CD8-positive, alpha-beta memory T cell (primary cell): ENCODE data around the gene GPR152. TPM values are rescaled to one million over a fixed set of nuclear protein-coding genes. Genes with fewer than 3 reads are reported as not detected.

Experiments used
- CTCF ChIA-PET: fragments of 350-600 bp; sonication (Branson Sonifier 250); formaldehyde crosslinking; loops from one replicate; lab custom pipeline; 2021; ENCODE audit warnings: antibody characterized with exemption; lab: Charles Lee
- POLR2A ChIA-PET: fragments of 350-600 bp; sonication (Branson Sonifier 250); formaldehyde crosslinking; loops from one replicate; lab custom pipeline; 2021; ENCODE audit warnings: antibody characterized with exemption; lab: Charles Lee
- DNase-seq, 5 donors: peaks; one replicate each; pipeline versions ENCODE4 v3.0.0 to v3.0.0-alpha.2; 2020 to 2022; ENCODE audit warnings: mixed read lengths in 1 of 5
- H3K27ac ChIP-seq: one replicate; pipeline ENCODE4 v1.7.0; 2013; ENCODE audit warnings: low read depth, mild to moderate bottlenecking, low read length, moderate library complexity
- H3K27me3 ChIP-seq: 2 replicates; pipeline ENCODE4 v1.7.0; 2013; ENCODE audit warnings: low read length, mild to moderate bottlenecking; ENCODE audit not compliant: insufficient read depth, poor library complexity, severe bottlenecking
- H3K36me3 ChIP-seq: 2 replicates; pipeline ENCODE4 v1.7.0; 2013; ENCODE audit warnings: mild to moderate bottlenecking, low read length, moderate library complexity; ENCODE audit not compliant: insufficient read depth
- H3K4me1 ChIP-seq: 2 replicates; pipeline ENCODE4 v1.7.0; 2013; ENCODE audit warnings: mild to moderate bottlenecking, low read length, moderate library complexity; ENCODE audit not compliant: insufficient read depth
- H3K4me3 ChIP-seq: 2 replicates; pipeline ENCODE4 v1.7.0; 2013; ENCODE audit warnings: mild to moderate bottlenecking, low read length
- H3K9me3 ChIP-seq: 2 replicates; pipeline ENCODE4 v1.7.0; 2013; ENCODE audit warnings: mild to moderate bottlenecking, low read length
- H3K27ac Mint-ChIP-seq, 8 donors: one replicate each; pipeline ENCODE4 v1.8.0; 2020 to 2021; ENCODE audit warnings: mixed read lengths in 8 of 8, mild to moderate bottlenecking in 6 of 8, inconsistent platforms in 3 of 8, moderate library complexity in 3 of 8
- H3K27me3 Mint-ChIP-seq, 2 donors: one replicate each; pipeline ENCODE4 v1.8.0; 2020 to 2021; ENCODE audit warnings: mixed read lengths in 2 of 2, mild to moderate bottlenecking in 1 of 2, moderate library complexity in 1 of 2
- H3K36me3 Mint-ChIP-seq, 3 donors: one replicate each; pipeline ENCODE4 v1.8.0; 2020 to 2021; ENCODE audit warnings: mixed read lengths in 3 of 3, inconsistent platforms in 1 of 3, mild to moderate bottlenecking in 1 of 3
- H3K4me1 Mint-ChIP-seq, 3 donors: one replicate each; pipeline ENCODE4 v1.8.0; 2020 to 2021; ENCODE audit warnings: mixed read lengths in 3 of 3, inconsistent platforms in 1 of 3, mild to moderate bottlenecking in 1 of 3
- H3K4me3 Mint-ChIP-seq, 7 donors: one replicate each; pipeline ENCODE4 v1.8.0; 2020 to 2021; ENCODE audit warnings: mixed read lengths in 7 of 7, mild to moderate bottlenecking in 6 of 7, moderate library complexity in 4 of 7, inconsistent platforms in 2 of 7
- H3K9me3 Mint-ChIP-seq, 5 donors: one replicate each; pipeline ENCODE4 v1.8.0; 2020 to 2022; ENCODE audit warnings: mixed read lengths in 5 of 5, mild to moderate bottlenecking in 3 of 5, moderate library complexity in 2 of 5, inconsistent platforms in 1 of 5
- polyA plus RNA-seq: library from polyadenylated mRNA; unstranded; fragments of 300-500 nt; fragmentation: Illumina TruSeq; gene quantifications from one replicate; pipeline ENCODE4 v1.2.3, GENCODE V29; 2021
- total RNA-seq, 2 experiments: library from RNA; stranded (reverse); gene quantifications; one replicate each; pipeline ENCODE4 v1.2.3, GENCODE V29; 2021

GPR152 gene
- total and polyA plus RNA-seq, 3 experiments from 2014 or later: 0.87 TPM; not detected in 2

DNA sequence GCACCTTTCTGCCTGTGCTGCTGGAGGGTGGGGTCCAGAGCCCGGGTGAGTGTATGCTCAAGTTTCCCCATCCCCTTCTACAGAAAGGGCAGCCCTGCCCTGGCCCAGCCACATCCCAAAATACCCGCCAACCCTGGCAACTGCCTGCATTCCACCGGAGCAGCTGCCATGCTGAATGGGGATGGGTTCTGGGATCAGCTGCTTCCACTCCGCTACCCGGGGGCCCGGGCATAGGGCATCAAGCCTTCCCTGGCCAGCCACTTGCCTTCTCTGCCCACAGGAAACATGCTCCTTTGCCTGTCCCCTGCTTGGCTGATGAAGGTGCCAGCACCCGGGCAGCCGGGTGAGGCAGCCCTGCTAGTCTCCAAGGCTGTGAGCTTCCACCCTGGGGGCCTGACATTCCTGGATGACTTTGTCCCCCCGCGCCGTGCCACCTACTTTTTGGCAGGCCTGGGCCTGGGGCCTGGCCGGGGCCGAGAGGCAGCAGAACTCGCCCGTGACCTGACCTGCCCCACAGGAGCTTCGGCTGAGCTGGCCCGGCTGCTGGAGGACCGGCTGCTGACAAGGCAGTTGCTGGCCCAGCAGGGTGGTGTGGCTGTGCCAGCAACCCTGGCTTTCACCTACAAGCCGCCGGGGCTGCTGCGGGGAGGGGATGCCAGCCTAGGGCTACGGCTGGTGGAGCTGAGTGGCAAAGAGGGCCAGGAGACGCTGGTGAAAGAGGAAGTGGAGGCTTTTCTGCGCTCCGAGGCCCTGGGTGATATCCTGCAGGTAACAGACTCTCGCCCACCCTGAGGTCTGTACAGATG lies 33.9 kb downstream of the GPR152 start:
- peak overlapping the region; percentile 73 to 83 (median 80) for H3K4me3 Mint-ChIP-seq
- H3K36me3 ChIP-seq: no peaks in the 10 kb centered on the region
- H3K27ac ChIP-seq: no peak overlapping the region
- ChIA-PET POLR2A (interaction anchor here (1.1 to 5.9 kb wide), 7 partner anchors 10 to 65 kb away, joined by 5 to 111 read pairs (median 22); partner anchors contain the start of genes POLD4, PPP1CA, PTPRCAP and RPS6KB2), CTCF (interaction anchor here (0.9 to 9.8 kb wide), 5 partner anchors 10 to 50 kb away, joined by 3 to 108 read pairs (median 6); partner anchors contain the start of genes PPP1CA, TBC1D10C and TMEM134)
- H3K4me1 Mint-ChIP-seq: peaks cover 48 to 66% (median 58%) of the 10 kb centered on the region in 3 donors
- H3K4me1 ChIP-seq: peaks cover 60% of the 10 kb centered on the region
- H3K27me3 Mint-ChIP-seq: no peaks in the 10 kb centered on the region
- no peaks in the 10 kb centered on the region for H3K27me3 ChIP-seq
- H3K9me3 ChIP-seq: no peaks in the 10 kb centered on the region
- H3K9me3 Mint-ChIP-seq: no peaks in the 10 kb centered on the region
- H3K4me3 ChIP-seq: peak overlapping the region; percentile 58
- H3K27ac Mint-ChIP-seq: peak overlapping the region; percentile 47 to 89 (median 81)
- DNase-seq: peak in 2 of 5 donors; percentile 64 to 70
- no peaks in the 10 kb centered on the region for H3K36me3 Mint-ChIP-seq

DNA sequence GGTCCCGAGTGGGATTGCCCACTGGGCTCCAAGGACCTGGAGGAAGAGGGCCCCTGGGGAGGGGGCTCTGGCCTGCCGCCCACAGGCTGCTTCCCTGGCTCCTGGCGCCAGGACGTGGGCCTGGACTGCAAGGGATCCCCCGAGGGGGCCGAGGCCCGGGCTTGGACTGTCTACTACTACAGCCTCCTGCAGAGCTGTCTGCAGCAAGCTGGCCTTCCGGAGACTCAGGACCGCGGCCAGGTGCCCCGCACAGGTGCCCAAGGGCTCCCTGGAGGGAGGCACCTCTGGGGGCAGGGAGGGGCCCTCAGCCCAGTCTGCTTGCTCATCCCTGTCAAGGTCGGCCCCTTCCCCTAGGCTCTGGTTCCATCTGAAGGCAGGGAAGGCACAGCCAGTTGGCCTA lies 35.1 kb downstream of the GPR152 start:
- Mint-ChIP-seq H3K27ac (peak overlapping the region in 7 of 8 donors; percentile 74 to 99 (median 89)), H3K27me3 (no peaks in the 10 kb centered on the region), H3K36me3 (no peaks in the 10 kb centered on the region), H3K4me3 (peak overlapping the region in 3 of 7 donors; percentile 65 to 85 (median 74)), H3K9me3 (no peaks in the 10 kb centered on the region), H3K4me1 (peaks cover 54 to 71% (median 63%) of the 10 kb centered on the region in 3 donors)
- Histone ChIP-seq H3K27me3 (no peaks in the 10 kb centered on the region), H3K4me1 (peaks cover 73% of the 10 kb centered on the region), H3K9me3 (no peaks in the 10 kb centered on the region), H3K27ac (peak overlapping the region; percentile 32), H3K4me3 (peak overlapping the region; percentile 43), H3K36me3 (no peaks in the 10 kb centered on the region)
- POLR2A ChIA-PET: interaction anchor here (0.8 to 5.9 kb wide), 10 partner anchors 9 to 90 kb away, joined by 3 to 111 read pairs (median 5); partner anchors contain the start of genes AIP, CDK2AP2, PPP1CA and PTPRCAP
- DNase-seq: peak in 1 of 5 donors; percentile 30
- CTCF ChIA-PET: interaction anchor here (1.1 to 9.8 kb wide), 5 partner anchors 14 to 60 kb away, joined by 3 to 108 read pairs (median 5); partner anchors contain the start of genes PPP1CA, PTPRCAP and TBC1D10C

DNA sequence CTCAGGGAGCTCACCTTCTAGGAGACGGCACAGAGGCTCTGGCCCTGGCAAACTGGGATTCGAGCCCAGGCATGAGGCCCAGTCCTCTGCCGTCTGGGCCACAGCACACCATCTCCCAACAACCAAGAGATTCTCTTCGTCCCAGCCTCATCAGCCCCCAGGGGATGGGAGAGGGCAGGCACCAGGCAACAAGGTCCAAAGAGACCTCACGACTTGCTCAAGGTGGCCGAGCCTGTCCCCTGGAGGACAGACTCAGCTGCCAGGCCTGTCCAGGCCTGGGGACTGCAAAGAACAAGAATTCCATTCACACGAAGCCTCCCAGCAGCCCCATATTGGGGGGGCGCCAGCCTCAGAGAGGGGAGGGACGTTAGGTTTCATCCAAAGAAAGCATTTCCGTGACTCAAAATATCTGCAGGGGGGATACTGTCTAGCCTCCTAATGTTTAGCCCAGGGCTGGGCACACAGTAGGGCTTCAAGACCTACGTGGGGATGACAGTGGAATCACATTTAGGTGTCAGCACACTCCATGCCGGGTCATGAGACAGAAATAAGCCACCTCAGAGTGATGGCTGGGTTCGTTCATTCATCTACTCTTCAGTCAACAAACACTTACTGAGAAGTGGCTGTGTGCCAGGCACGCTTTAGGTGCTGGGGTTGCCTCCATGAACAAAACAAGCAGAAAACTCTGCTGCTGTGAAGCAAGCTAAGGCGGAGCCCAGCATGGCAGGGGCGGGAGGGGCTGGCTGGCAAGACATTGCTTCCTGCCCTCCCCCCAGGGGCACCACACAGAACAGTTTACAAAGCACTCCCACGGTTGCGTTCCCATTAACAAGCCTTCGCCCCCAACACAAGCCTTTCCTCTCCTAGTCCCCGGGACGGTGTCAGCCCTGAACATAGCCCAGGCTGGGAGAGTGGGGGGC lies 35.9 kb downstream of the GPR152 start:
- H3K36me3 ChIP-seq: no peaks in the 10 kb centered on the region
- no peaks in the 10 kb centered on the region for H3K27me3 ChIP-seq
- H3K27ac Mint-ChIP-seq: peak overlapping the region; percentile 87 to 99 (median 94)
- H3K27me3 Mint-ChIP-seq: no peaks in the 10 kb centered on the region
- H3K4me1 Mint-ChIP-seq: peaks cover 62 to 76% (median 70%) of the 10 kb centered on the region in 3 donors
- POLR2A ChIA-PET: interaction anchor here (0.8 to 5.9 kb wide), 9 partner anchors 8 to 91 kb away, joined by 3 to 111 read pairs (median 5); partner anchors contain the start of genes AIP, CDK2AP2, PPP1CA and PTPRCAP
- no peaks in the 10 kb centered on the region for H3K9me3 ChIP-seq
- CTCF ChIA-PET: interaction anchor here (1.1 to 9.8 kb wide), 5 partner anchors 12 to 59 kb away, joined by 3 to 108 read pairs (median 4); partner anchors contain the start of genes PPP1CA, PTPRCAP, RPS6KB2 and TBC1D10C
- no peaks in the 10 kb centered on the region for H3K9me3 Mint-ChIP-seq
- H3K4me1 ChIP-seq: peaks cover 80% of the 10 kb centered on the region
- peak; percentile 70 to 93 (median 84) for DNase-seq
- peak overlapping the region; percentile 43 for H3K4me3 ChIP-seq
- H3K27ac ChIP-seq: peak overlapping the region; percentile 32
- H3K4me3 Mint-ChIP-seq: peak overlapping the region; percentile 74 to 92 (median 87)
- no peaks in the 10 kb centered on the region for H3K36me3 Mint-ChIP-seq

DNA sequence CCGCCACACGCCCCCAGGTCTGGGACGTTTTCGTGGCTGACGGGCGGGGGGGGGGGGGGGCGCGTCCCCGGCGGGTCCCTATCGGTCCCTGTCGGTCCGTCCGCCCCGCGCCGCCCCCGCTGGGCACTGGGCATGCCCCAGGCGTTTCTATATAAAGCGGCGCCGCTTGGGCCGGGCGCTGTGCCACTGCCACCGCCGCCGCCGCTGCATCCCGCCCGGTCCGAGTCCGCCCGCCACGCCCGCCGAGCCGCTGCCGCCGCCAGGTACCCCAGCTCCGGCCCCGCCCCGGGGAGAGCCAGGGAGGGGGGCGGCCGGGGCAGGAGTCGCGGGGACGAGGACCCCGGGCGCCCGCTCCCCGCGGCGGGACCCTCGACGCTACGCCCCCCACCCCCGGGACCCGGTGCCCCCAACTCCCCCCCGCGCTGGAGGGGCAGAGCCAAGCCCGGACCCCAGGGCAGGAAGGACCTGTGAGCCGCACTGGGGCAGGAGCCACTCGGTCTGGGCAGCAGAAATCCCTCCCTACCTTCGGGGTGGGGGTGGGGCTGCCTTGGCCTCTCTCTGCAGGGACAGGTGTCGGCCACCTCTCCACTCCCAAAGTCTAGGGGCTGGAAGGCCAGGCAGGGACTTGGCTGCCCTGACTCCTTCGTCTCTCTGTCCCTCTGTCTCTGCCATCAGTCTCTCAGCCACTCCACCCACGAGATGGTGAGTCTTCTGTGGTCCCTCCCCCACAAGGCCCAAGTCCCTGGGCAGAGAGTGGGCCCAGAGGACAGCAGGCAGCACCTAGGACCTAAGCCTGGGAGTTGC lies 36.8 kb downstream of the GPR152 start, which contains the start of gene CARNS1:
Gene CARNS1, plus strand, starts transcription at position 178 of the 804 bp plus-strand sequence. Its CDS starts 522 bp downstream, at position 700.
- POLR2A ChIA-PET: interaction anchor here (1.6 to 5.9 kb wide), 5 partner anchors 13 to 92 kb away, joined by 5 to 111 read pairs (median 22); partner anchors contain the start of genes CDK2AP2, PPP1CA, PTPRCAP and RPS6KB2
- no peaks in the 10 kb centered on the region for H3K27me3 Mint-ChIP-seq
- Histone ChIP-seq H3K4me1 (peaks cover 86% of the 10 kb centered on the region), H3K9me3 (no peaks in the 10 kb centered on the region), H3K4me3 (peak within 1 kb of the TSS; percentile 51), H3K27me3 (no peaks in the 10 kb centered on the region), H3K27ac (no peak within 1 kb of the TSS), H3K36me3 (no peaks in the 10 kb centered on the region)
- H3K4me3 Mint-ChIP-seq: peak within 1 kb of the TSS; percentile 80 to 92 (median 87)
- peak in 1 of 5 donors; percentile 28 for DNase-seq
- H3K4me1 Mint-ChIP-seq: peaks cover 68 to 81% (median 76%) of the 10 kb centered on the region in 3 donors
- CTCF ChIA-PET: interaction anchor here (1.2 to 9.8 kb wide), 3 partner anchors 13 to 33 kb away, joined by 3 to 108 read pairs (median 6); partner anchors contain the start of genes PPP1CA, RPS6KB2 and TBC1D10C
- H3K9me3 Mint-ChIP-seq: no peaks in the 10 kb centered on the region
- H3K36me3 Mint-ChIP-seq: peaks cover 0 to under 1% (median 0%) of the 10 kb centered on the region in 3 donors
- peak within 1 kb of the TSS; percentile 87 to 98 (median 93) for H3K27ac Mint-ChIP-seq

DNA sequence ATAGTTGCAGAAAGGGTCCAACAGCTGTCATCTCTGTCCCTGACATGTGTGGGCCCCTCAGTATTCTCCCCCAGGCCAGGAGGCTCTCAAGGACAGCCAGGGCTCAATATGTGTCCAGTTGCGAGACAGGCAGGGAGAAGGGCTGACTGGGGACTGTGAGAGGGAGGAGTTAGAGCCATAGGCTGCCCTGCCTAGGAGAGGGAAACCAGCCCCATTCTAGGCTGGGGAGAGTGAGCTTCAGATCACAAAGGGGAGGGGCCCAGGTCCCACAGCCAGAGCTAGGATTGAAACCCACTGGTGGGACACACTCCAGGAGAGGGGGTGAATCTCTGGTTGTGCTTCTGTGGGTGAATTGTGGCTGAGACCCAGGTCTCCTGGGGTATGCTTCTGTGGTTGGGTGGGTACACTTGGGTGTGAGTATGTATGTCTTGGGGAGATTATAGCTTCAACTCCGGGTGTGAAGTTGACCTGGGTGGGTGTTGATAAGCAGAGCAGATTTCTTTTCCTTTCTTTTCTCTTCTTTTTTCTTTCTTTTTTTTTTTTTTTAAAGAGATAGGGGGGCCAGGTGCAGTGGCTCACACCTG lies 39.2 kb downstream of the GPR152 start:
- Histone ChIP-seq H3K4me3 (no peak overlapping the region), H3K9me3 (no peaks in the 10 kb centered on the region), H3K4me1 (peaks cover 89% of the 10 kb centered on the region), H3K27ac (no peak overlapping the region), H3K36me3 (no peaks in the 10 kb centered on the region), H3K27me3 (no peaks in the 10 kb centered on the region)
- Mint-ChIP-seq H3K27me3 (no peaks in the 10 kb centered on the region), H3K4me3 (peak overlapping the region; percentile 3 to 74 (median 52)), H3K4me1 (peaks cover 75 to 84% (median 75%) of the 10 kb centered on the region in 3 donors), H3K27ac (peak overlapping the region; percentile 17 to 80 (median 66)), H3K36me3 (peaks cover 0 to 13% (median 0%) of the 10 kb centered on the region in 3 donors), H3K9me3 (no peaks in the 10 kb centered on the region)
- DNase-seq: no peak
- CTCF ChIA-PET: interaction anchor here (0.6 to 9.8 kb wide), 7 partner anchors 10 to 136 kb away, joined by 3 to 108 read pairs (median 4); partner anchors contain the start of genes PPP1CA, PTPRCAP and TBC1D10C
- POLR2A ChIA-PET: interaction anchor here (0.6 to 4.1 kb wide), 9 partner anchors 7 to 55 kb away, joined by 3 to 30 read pairs (median 9); partner anchors contain the start of genes CABP4, PPP1CA, PTPRCAP and RAD9A

DNA sequence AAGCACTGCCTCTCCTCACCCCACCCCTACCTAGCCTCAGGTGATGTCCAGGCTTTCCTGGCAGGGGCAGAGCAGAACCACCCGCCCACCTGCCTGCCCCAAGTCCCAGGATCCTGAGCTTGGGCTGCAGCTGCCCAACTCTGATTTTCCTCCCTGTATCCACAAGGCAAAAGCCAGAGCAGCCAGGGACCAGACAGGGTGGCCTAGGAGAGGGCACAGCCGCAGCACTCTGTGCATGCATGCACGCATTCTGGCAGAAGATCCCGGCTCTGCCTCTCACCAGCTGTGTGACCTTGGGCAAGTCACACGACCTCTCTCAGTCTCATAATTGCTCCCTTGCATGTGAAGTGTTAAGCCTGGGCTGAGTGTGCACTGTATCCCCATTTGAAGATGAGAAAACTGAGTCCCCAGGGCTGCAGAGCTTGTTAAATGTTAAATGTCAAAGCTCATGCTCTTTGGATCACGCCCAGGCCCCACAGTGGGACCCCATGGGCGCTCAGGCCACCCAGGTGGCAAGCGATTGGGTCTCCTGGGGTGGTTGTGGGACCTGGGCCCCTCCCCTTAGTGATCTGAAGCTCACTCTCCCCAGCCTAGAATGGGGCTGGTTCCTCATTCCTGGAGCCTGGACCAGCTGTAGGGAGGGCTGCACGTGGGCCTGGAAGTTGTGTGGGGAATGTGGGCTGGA lies 39.9 kb downstream of the GPR152 start:
- peak overlapping the region in 4 of 8 donors; percentile 44 to 90 (median 70) for H3K27ac Mint-ChIP-seq
- peaks cover 89% of the 10 kb centered on the region for H3K4me1 ChIP-seq

More for the DNA sequence above, 39.9 kb downstream of the GPR152 start:
- Histone ChIP-seq H3K27me3 (no peaks in the 10 kb centered on the region), H3K36me3 (no peaks in the 10 kb centered on the region), H3K4me3 (no peak overlapping the region), H3K27ac (no peak overlapping the region), H3K9me3 (no peaks in the 10 kb centered on the region)
- Mint-ChIP-seq H3K4me3 (peak overlapping the region in 5 of 7 donors; percentile 15 to 97 (median 63)), H3K4me1 (peaks cover 75 to 84% (median 75%) of the 10 kb centered on the region in 3 donors), H3K27me3 (no peaks in the 10 kb centered on the region), H3K9me3 (no peaks in the 10 kb centered on the region), H3K36me3 (peaks cover 0 to 18% (median 0%) of the 10 kb centered on the region in 3 donors)
- DNase-seq: no peak
- CTCF ChIA-PET: interaction anchor here (1.4 to 9.8 kb wide), 5 partner anchors 10 to 61 kb away, joined by 3 to 108 read pairs (median 6); partner anchors contain the start of genes PPP1CA, PTPRCAP and TBC1D10C
- POLR2A ChIA-PET: interaction anchor here (0.6 to 4.1 kb wide), 9 partner anchors 8 to 60 kb away, joined by 3 to 30 read pairs (median 9); partner anchors contain the start of genes POLD4, PPP1CA, PTPRCAP and TBC1D10C
